GM18511 (cell line): Measurements from ENCODE around the gene PDGFRB.

ENCODE experiments used
- ATAC-seq: cut with Tn5 transposase; IDR thresholded peaks from one replicate; pipeline ENCODE4 v1.9.1; 2021; ENCODE audit warnings: mild to moderate bottlenecking, moderate library complexity; ENCODE audit not compliant: unreplicated experiment

Gene PDGFRB

GRCh38 chr5:150182774-150183173 lies 27.1 kb upstream of the PDGFRB start:
- ATAC-seq, result no peak

- no peak for ATAC-seq
Observed at GRCh38 chr5:150181766-150182545, 26.3 kb upstream of the PDGFRB start.

GRCh38 chr5:150181027-150181426 lies 25.4 kb upstream of the PDGFRB start:
- no peak for ATAC-seq

- ATAC-seq, result no peak
Observed at GRCh38 chr5:150180241-150181026, 24.8 kb upstream of the PDGFRB start.

DNA sequence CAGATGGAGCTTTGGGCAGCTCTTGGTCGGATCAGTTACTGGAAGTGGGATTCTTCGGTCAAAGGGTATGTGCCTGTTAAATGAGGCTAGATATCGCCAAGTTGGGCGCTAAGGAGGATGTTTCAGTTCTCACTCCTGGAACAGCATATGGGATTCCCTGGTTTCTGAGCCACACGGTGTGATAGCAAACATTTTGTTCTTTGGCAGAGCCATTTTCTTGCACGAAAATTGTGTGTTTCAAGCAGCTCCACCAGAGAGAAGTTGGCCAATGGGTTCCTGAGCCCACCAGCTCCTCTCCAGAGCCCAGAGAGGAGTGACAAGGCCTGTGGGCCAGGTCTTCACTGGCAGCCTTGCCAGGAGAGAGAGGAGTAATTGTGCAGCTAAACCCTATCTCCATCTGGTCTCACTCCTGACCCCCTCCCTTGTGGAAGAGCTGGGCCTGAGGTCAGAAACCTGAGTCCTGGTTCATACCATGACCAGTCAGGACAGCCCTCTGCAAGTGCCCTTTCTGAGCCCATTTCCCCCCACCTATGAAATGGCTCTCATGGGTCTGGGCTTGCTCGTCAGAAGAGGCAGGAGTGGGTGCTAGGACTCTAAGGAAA lies 23.5 kb upstream of the PDGFRB start:
- no peak for ATAC-seq

DNA sequence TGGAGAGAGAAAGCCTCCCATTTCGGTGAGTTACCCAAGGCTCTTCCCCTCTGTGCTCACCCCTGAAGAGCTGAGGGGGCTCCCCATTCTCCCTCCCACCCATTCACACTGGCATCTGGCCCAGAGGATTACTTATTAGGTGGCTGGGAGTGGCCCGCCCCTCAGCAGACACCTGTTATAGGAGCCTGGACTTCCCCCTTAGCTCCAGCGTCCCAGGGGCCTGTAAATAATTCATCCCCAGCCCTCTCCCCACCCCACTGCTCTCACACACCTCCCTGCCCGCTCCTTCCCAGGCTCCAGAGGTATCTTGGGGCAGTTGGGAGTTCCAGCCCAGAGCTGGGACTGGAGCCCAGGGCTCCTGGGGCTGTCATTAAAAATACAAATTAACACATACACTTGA lies 22.6 kb upstream of the PDGFRB start:
- peak; percentile 68 for ATAC-seq

GRCh38 chr5:150177721-150178120 lies 22.1 kb upstream of the PDGFRB start:
- no peak for ATAC-seq

- ATAC-seq, result no peak
Observed at GRCh38 chr5:150176745-150177477, 21.3 kb upstream of the PDGFRB start.

DNA sequence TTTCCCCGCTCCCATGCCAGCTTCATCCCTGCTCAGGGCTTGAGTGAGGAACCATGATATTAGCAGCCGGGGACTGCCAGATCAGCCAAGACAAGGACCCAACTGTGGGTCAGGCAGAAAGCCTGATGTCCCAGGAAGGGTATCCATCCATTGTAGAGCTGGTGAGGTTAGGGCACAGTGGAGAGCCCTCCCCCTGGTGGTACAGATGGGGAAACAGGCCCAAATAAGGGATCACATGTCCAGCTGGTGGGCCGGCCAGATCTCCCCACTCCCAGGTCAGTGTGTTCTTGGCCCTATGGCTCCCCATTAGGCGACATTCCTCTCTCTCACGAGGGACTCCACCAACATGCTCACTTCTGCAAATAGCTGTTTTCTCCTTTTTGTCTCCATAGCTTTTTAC lies 19.9 kb upstream of the PDGFRB start:
- no peak for ATAC-seq

DNA sequence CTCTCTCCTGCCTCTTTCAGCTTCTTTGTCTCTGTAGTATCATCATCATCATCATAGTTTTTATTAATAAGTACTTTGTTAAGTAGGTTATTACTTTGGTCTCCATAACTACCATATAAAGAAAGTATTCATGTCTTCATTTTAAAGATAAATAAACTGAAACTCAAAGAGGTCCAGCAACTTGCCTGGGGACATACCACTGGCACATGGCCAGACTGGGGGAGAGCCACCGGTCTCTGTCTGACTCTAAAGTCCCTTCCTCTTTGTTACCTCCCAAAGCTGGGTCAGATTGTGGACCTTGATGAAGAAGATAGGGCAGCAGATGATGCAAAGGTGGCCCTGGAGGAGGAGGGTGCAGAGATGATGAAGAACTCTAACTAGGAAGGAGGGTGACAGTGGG lies 19.4 kb upstream of the PDGFRB start:
- ATAC-seq, result no peak

GRCh38 chr5:150174285-150174684 lies 18.6 kb upstream of the PDGFRB start:
- no peak for ATAC-seq

DNA sequence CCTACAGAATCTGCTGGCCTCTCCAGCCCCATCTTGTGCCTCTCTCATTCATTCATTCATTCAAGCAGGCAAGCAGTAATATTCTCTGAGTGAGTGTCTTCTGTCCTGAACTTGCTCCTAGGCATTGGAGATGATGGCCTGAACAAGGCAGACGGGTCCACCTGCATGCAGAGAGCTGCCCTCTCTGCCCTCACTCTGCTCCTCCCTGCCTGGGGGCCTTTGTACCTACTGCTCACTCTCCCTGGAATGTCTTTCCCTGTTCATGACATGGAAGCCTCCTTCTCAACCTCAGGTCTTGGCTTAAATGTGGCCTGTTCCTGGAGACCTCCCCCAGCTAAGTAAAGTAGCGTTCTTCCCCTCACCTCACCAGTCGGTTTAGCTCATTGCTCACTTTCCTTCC lies 17.5 kb upstream of the PDGFRB start:
- no peak for ATAC-seq

- no peak for ATAC-seq
Observed at GRCh38 chr5:150172556-150172955, 16.9 kb upstream of the PDGFRB start.

DNA sequence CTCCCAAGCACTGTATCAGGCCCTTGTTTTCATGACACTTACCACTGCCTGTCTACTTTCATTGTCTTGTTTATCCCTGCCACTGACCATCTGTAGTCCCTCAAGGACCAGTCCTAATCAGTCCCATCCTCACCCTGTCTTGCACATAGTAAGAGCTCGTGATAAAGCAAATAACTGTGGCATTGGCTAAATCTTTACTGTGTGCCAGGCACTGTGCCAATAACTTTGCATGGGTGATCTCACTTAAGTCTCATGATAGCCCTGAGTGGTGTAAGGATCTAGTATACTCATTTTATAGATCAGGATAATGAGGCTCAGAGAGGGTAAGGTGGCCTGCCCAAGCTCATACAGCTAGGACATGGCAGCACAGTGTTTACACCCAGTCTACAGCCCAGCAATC lies 16.5 kb upstream of the PDGFRB start:
- no peak for ATAC-seq

GRCh38 chr5:150168864-150169263 lies 13.2 kb upstream of the PDGFRB start:
- ATAC-seq, result no peak

GRCh38 chr5:150167908-150168307 lies 12.3 kb upstream of the PDGFRB start:
- ATAC-seq, result no peak

- no peak for ATAC-seq
Observed at GRCh38 chr5:150167512-150167850, 11.8 kb upstream of the PDGFRB start.

DNA sequence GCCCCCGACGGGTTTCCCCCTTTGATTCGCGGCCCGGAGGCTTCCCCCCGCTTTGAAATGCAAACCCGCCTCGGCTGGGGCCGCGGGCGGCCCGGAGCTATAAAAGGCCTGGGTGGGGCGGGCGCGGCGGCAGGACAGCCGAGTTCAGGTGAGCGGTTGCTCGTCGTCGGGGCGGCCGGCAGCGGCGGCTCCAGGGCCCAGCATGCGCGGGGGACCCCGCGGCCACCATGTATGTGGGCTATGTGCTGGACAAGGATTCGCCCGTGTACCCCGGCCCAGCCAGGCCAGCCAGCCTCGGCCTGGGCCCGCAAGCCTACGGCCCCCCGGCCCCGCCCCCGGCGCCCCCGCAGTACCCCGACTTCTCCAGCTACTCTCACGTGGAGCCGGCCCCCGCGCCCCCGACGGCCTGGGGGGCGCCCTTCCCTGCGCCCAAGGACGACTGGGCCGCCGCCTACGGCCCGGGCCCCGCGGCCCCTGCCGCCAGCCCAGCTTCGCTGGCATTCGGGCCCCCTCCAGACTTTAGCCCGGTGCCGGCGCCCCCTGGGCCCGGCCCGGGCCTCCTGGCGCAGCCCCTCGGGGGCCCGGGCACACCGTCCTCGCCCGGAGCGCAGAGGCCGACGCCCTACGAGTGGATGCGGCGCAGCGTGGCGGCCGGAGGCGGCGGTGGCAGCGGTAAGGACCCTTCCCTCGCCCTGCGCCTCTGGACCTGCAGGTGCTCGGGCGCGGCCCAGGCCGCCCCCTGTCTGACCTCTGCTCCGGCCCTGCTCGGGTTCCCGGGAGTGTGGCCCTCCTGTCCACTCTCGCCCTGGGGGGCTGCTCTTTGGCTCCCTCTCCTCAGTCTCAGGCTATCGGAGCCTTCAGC lies 11.2 kb upstream of the PDGFRB start, which contains the start of gene CDX1:
Gene CDX1, plus strand, starts transcription at position 129 of the 862 bp plus-strand sequence. Its CDS starts 99 bp downstream, at position 228.
- ATAC-seq, result no peak

DNA sequence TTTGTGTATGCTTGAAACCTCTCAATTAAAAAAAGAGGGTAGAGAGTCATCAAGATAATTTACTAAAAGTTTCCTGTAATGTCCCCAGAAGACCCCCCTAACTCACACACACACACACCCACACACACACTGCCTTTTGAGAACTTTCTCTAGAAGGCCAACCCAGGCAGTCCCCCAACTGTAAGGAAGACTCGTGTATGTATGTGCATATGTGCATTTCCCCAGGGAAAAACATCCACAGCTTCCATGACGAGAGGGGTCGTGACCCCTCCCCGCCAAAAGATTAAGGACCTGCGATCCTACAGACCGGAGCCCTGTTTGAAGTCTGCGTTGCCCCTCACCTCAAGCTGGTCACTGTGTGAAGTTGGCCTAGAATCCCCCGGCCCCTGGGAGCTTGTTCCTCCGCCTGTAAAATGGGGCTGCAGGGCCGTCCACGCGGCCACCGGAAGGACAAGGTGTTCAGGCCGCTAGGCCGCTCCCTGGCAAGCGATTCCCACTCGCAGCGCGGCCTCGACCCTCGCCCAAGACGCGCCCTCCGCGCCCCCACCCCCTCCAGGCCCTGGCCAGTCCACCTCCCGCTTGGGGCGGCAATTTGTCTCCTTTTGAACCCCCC lies 10.5 kb upstream of the PDGFRB start:
- no peak for ATAC-seq
